ENCODE results near the gene PGM2L1.

- TF ChIP-seq POLR2A (IDR thresholded peaks at IDR 0.05; ENCODE audit: low read length): no peak
- no peak for TF ChIP-seq GATA1 (IDR thresholded peaks at IDR 0.05; ENCODE audit: low read depth, low read length)
Observed at GRCh38 chr11:74366576-74366975, 31.7 kb downstream of the PGM2L1 start.

Data from erythroblast (primary cell).